Measurements from ENCODE around the gene AIMP1.

Gene AIMP1

GRCh38 chr4:106315968-106316772, at the start of gene AIMP1, which contains the start of gene TBCK:
AIMP1 (plus strand) TSS chr4:106316550; CDS start chr4:106325010, 8,460 bp downstream.
TBCK (minus strand) TSS chr4:106316209; CDS start chr4:106308960, 7,249 bp downstream.
- DNase-seq, result peak; percentile 80

- no peak for DNase-seq
Measured at GRCh38 chr4:106268786-106269185, 47.6 kb upstream of the AIMP1 start.

- DNase-seq, result no peak
Measured at GRCh38 chr4:106269711-106270110, 46.6 kb upstream of the AIMP1 start.

- no peak for DNase-seq
Measured at GRCh38 chr4:106270736-106271135, 45.6 kb upstream of the AIMP1 start.

GRCh38 chr4:106273831-106274230, 42.5 kb upstream of the AIMP1 start:
- no peak for DNase-seq

GRCh38 chr4:106277140-106277675, 39.1 kb upstream of the AIMP1 start:
- DNase-seq, result no peak

GRCh38 chr4:106284227-106284626, 32.1 kb upstream of the AIMP1 start:
- no peak for DNase-seq

- DNase-seq, result no peak
Measured at GRCh38 chr4:106286611-106287010, 29.7 kb upstream of the AIMP1 start.

GRCh38 chr4:106287353-106287969, 28.9 kb upstream of the AIMP1 start:
- peak; percentile 53 for DNase-seq

- DNase-seq, result no peak
Measured at GRCh38 chr4:106289737-106290136, 26.6 kb upstream of the AIMP1 start.

- no peak for DNase-seq
Measured at GRCh38 chr4:106291678-106292077, 24.7 kb upstream of the AIMP1 start.

- no peak for DNase-seq
Measured at GRCh38 chr4:106294062-106294461, 22.3 kb upstream of the AIMP1 start.

- DNase-seq, result no peak
Measured at GRCh38 chr4:106297245-106298035, 18.9 kb upstream of the AIMP1 start.

GRCh38 chr4:106299977-106300376, 16.4 kb upstream of the AIMP1 start:
- no peak for DNase-seq

GRCh38 chr4:106301393-106302061, 14.8 kb upstream of the AIMP1 start:
- no peak for DNase-seq

- no peak for DNase-seq
Measured at GRCh38 chr4:106302062-106302438, 14.3 kb upstream of the AIMP1 start.

- no peak for DNase-seq
Measured at GRCh38 chr4:106303548-106304281, 12.6 kb upstream of the AIMP1 start.

- DNase-seq, result no peak
Measured at GRCh38 chr4:106304632-106305031, 11.7 kb upstream of the AIMP1 start.

GRCh38 chr4:106305435-106306055, 10.8 kb upstream of the AIMP1 start:
- DNase-seq, result no peak

- DNase-seq, result no peak
Measured at GRCh38 chr4:106306561-106306960, 9.8 kb upstream of the AIMP1 start.

- no peak for DNase-seq
Measured at GRCh38 chr4:106312377-106312776, 4.0 kb upstream of the AIMP1 start.
